NOMO-1 (cell line): ENCODE results near the gene FAM177A1.
"Not testable (repeated sequence)": the region's sequence is repeated elsewhere in the genome, so short reads cannot be mapped to it uniquely, and the experiment has no call there.

Source experiments
- DNase-seq, 2 experiments: peaks; one replicate each; lab custom pipeline; 2025; ENCODE audit not compliant: unreplicated experiment in 2 of 2; lab: John Stamatoyannopoulos, UW

Gene FAM177A1, protein sequence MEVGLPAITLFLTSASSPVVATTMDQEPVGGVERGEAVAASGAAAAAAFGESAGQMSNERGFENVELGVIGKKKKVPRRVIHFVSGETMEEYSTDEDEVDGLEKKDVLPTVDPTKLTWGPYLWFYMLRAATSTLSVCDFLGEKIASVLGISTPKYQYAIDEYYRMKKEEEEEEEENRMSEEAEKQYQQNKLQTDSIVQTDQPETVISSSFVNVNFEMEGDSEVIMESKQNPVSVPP

DNA sequence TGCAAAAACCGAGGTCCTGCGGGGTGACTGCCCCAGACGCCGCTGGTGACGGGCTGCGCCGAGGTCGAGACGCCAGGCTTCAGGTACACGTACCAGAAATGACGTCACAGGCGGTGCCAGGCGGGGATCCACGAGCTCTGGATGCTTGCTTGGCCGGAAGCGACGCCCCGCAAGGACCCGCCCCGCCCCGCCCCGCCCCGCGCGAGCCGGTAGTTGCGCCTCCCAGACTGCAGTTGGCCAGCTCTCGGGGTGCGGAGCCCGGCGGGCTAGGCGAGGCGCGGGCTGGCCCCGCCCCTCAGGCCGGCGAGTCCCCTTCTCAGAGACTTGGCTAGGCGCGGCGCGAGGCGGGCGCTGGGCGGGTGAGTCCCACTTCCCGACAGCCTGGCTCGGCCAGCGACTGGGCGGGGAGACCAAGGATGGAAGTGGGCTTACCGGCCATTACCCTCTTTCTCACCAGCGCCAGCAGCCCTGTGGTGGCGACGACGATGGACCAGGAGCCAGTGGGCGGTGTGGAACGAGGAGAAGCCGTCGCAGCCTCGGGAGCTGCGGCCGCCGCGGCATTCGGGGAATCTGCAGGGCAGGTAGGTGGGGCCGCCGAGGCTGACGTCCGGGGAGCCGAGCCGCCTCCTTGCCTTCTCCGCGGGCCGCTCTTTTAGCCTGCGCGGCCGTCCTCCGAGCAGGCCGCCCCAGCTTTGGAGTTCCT lies at the start of gene FAM177A1:
Gene FAM177A1, plus strand, starts transcription at position 225 of the 703 bp plus-strand sequence. Its CDS starts 192 bp downstream, at position 417.
- peak; percentile 98 for DNase-seq

DNA sequence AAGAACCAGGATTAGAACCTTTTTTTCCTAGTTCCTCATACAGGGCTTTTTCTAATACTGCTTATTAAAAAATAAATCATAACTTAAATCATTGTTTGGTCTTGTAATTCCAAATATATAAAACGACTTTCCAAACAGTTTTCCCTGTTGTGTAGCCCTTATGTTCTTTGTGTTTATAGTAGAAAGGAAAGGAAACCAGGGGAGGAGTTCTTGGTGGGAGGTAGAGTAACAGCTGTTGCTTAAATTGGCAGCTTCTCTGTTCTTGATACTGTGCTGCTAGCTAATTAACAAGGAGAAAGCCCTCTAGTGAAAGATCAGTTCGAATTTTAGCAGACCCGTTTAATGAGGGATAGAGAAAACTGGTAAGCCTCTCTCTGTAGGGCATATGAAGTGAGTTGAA lies 48.3 kb upstream of the FAM177A1 start:
- DNase-seq: no peak

DNA sequence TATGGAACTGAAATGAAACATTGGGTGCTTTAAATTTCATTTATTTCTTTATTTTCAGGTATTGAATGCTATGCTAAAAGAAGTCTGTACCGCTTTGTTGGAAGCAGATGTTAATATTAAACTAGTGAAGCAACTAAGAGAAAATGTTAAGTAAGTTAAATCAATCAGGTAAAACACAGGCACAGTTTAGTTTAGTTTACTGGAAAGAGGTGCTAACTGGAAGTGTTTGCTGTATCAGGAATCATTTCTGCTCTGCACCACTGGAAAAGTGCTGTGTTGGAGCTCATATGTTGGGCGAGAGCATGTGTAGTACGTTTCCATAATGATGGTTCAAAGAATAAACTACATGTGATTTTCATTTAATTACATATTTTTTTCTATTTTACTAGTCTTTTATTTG lies 46.6 kb upstream of the FAM177A1 start:
- no peak for DNase-seq

DNA sequence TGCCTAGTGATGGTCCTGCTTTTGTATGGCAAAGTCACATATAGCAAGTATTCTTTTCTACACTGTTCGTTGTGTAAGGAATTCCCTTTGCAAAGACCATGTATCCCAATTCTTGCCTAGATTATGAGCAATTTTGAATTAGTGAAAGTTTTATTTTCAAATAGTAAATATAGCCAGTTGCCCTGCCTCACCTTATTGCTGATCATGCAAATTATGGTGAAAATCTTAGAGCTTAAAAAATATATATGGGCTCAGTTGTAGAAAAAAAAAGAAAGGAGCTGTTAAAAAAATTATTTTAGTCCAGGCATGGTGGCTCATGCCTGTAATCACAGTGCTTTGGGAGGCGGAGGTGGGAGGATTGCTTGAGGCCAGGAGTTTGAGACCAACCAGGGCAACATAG lies 44.5 kb upstream of the FAM177A1 start:
- DNase-seq: no peak

DNA sequence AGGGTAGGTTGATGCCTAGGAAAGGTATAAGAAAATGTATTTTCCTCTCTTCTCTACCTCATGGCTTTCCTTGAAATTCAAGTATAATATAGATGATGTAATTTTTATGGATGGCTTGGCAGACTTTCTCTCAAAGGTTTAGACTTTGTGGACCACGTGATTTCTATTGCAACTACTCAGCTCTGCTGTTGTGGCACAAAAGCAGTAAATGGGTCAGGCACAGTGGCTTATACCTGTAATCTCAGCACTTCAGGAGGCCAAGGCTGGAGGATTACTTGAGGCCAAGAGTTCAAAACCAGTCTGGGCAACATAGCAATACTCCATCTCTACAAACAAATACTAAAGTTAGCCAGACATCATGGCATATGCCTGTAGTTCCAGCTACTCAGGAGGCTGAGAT lies 41.2 kb upstream of the FAM177A1 start:
- DNase-seq: no peak

DNA sequence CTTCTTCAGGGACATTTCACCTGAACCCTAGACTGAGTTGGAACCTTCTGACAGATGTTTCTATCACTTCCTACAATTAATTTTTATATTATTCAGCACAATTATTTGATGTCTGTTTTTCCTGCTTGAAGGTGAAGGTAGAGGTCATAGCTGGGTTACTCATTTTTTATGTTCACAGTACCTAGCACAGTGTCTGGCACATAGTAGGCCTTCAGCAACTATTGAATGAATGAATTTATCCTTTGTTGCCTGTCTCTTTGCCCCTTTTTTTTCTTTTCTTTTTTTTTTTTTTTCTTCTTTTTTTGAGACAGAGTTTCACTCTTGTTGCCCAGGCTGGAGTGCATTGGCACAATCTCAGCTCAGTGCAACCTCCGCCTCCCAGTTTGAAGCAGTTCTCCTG lies 29.5 kb upstream of the FAM177A1 start:
- no peak for DNase-seq

DNA sequence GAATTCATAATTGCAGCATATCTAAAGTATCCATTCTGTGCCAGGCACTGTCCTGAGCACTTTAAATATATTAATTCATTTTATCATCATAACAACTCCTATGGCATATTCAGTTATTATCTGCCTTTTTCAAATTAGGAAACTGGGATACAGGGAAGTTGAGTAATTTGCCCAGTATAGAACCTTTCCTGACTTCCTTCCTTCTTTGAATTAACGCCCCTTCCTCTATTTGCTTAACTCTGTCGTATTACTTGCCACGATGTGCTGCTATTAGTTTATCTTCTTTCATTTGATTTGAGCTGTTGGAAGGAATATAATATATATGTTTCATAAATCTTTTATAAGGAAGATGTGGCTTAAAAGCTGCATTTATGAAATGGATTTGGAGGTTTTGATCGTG lies 25.4 kb upstream of the FAM177A1 start:
- DNase-seq: no peak

DNA sequence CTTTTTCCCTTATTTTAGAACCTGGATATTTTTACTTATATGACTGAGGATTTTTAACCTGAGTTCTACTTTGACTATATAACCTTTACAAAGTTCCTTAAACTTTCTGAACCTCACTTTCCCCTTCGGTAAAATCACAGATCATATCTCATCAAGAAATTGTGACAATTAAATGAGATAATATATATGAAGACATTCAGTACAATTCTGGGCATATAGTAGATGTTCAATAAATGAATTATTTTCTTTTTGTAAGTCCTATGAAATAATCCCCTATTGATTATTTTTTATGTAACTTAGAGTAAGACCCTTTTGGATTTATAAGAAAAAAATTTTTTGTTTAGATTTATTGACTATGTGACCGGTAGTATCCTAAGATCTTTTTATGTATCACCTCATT lies 17.6 kb upstream of the FAM177A1 start:
- no peak for DNase-seq

DNA sequence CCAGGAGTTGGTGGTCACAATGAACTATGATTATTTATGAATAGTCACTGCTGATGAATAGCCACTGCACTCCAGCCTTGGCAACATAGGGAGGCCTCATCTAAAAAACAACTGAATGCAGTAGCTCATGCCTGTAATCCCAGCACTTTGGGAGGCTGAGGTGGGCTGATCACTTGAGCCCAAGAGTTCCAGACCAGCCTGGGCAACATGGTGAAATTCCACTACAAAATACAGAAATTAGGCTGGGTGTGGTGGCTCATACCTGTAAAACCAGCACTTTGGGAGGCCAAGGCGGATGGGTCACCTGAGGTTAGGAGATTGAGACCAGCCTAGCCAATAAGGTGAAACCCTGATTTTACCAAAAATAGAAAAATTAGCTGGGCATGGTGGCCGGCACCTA lies 13.5 kb upstream of the FAM177A1 start:
- DNase-seq: no peak

DNA sequence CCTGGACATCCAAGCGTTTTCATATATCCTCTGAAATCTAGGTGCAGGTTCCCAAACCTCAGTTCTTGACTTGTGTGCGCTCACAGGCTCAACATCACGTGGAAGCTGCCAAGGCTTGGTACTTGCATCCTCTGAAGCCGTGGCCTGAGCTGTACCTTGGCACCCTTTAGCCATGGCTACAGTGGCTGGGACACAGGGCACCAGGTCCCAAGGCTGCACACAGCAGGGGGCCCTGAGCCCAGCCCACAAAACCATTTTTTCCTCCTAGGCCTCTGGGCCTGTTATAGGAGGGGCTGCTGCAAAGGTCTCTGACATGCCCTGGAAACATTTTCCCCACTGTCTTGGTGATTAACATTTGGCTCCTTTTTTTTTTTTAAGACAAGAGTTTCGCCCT lies 11.6 kb upstream of the FAM177A1 start:
- DNase-seq: no peak

DNA sequence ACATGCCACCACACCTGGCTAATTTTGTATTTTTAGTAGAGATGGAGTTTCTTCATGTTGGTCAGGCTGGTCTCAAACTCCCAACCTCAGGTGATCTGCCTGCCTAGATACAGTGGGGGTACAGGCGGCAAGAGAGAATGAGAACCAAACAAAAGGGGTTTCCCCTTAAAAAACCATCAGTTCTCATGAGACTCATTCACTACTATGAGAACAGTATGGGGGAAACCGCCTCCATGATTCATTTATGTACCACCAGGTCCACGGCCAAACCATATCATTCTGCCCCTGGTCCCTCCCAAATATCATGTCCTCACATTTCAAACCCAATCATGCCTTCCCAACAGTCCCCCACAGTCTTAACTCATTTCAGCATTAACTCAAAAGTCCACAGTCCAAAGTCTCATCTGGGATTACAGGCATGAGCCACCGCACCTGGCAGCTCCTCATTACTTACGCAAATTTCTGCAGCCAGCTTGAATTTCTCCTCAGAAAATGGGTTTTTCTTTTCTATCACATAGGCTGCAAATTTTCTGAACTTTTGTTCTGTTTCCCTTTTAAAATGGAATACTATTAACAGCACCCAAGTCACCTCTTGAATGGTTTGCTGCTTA lies 11.0 kb upstream of the FAM177A1 start:
- DNase-seq: not testable (repeated sequence)

DNA sequence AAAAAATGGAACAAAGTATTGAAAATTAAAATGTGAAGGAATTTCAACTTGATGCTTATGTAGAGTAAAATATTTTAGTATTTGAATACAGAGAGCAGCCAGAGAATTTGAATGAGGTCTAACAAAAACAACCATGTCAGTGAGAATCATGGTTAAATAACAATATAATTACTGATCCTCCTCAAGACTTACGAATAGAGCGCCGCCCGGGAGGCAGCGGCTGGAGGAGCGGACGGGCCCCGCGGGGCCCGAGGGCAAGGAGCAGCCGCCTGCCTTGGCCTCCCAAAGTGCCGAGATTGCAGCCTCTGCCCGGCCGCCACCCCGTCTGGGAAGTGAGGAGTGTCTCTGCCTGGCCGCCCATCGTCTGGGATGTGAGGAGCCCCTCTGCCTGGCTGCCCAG lies 7.8 kb upstream of the FAM177A1 start:
- DNase-seq: not testable (repeated sequence)

DNA sequence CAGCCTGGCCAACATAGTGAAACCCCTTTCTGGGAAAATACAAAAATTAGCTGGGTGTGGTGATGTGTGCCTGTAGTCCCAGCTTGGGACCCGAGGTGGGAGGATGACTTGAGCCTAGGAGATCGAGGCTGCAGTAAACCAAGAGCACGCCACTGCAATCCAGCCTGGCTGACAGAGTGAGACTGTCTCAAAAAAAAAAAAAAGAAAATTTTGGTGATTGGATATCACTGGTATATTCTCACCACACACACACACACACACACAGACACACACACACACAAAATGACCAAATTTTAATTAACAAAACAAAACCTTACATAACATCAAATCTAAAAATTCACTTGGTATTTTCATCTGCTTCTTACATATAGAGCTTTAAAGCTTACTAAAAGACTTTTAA lies 3.4 kb upstream of the FAM177A1 start:
- DNase-seq: no peak

DNA sequence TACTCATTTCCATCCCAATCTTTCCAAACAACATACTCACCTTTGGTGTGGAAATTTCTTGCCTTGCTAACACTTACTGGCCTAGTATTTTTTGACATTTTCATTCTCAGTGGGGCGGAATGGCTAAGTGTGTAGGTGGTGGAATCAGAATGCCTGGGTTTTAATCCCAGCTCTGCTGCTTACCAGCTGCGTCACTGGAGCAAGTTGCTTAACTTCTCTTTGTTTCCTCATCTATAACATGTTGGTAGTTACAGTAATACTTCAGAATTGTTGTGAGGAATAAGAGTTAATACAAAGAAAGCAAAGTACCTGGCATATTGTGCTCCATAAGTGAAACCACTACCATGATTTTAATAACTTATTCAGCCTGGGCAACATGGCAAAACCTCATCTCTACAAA lies 3.0 kb upstream of the FAM177A1 start:
- no peak for DNase-seq

DNA sequence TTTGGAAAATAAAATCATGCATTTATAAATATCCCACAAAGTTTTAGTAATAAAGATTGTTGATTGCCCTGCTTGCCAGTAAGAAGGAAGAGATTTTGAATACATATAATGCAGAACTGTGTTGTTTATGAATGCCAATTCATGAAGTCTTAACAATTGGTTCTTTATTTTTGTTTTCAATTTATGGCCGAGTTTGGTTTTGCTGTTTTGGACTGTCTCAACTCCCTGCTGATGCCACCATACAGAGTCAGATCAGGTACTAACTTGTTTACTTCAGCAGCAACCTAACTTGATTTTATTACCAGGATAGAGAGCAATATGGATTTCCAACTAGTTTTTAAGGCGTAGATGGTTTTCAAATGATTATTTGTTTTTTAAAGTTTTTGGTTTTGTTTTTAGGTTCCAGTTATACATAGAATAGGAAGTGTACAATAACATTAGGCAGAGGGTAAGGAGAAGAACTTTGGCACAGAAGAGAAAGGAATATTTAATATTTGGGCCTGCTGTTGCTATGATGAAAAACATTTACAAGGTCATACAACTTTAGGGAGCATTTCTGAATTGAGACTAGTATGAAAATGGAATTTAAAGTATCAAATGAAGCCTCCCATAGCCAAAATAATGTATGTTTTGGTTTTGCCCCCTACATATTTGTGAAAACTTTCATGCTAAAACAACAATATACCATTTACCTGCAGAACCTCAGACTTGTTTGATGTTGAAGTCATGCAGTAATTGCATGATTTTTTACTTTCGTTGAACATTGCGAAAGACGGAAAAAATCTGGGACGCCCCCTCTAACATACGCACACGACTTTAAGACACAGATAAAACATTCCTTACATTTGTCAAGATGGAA lies 904 bp upstream of the FAM177A1 start:
- DNase-seq: peak; percentile 46 to 47

DNA sequence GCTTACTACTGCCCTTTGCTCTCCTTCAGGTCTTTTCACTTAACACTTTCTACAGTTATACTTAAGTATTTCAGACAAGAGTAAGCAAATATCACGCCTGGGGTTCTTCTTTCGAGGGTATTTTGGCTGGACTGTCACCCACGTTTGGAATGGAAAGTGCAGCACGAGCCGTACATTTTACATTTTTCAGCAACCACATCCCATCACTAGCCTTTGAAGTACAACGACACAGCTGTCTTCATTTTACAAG lies 349 bp upstream of the FAM177A1 start:
- DNase-seq: no peak

DNA sequence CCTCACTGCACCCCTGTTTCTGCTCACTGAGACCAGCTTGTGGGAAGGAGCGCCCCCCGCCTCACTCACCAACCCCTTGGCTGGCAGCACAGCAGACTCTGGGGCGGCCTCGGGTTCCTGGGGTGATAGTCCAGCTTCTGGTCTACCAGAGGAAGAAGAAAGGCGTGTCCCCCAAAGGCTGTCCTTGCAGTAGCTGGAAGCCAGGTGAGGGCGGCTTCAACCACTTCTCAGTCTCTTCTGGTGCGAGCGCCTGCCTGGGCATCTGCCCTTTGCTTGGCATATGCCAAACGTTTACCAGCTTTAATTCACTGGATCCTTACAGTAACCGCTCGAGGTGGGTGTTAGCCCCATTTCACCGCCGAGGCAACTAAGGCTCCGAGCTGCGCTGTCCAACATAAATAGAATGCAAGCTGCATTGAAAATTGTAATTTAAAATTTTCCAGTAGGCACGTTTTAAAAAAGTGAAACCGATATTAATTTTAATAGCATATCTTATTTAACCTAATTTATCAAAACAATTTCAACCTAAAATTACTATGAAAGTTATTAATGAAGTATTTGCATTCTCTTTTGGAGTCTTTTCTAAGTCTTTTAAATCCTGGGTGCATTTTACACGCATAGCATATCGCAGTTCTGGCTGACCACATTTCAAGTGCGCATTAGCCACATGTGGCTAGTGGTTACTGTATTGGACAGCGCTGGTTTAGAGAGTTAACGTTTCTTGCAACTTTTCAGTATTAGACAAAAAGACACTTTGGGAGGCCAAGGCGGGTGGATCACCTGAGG lies 872 bp downstream of the FAM177A1 start:
- peak; percentile 24 to 50 for DNase-seq

DNA sequence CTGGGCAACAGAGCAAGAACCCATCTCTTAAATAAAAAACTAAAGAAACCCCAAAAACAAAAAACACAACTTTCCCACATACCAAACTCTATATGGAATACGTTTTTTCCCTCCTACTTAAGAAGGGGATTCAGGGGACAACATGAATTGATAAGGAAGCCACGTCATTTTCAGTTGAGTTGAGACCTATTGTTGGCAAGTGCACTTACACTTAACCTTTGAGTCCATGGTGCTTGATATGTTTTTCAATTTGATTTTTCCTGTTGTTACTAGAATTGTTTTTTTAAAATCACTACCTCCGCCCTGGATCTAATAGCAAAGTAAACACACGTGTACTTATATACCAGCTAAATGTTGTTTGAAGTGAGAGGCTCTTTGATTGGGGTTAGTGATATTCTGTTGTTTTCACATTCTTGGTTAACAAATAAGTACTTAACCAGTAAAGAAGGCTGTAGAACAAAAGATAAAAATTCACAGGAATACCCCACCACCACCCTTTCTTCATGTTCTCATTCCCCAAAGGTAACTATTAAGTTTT lies 2.0 kb downstream of the FAM177A1 start:
- DNase-seq: no peak

DNA sequence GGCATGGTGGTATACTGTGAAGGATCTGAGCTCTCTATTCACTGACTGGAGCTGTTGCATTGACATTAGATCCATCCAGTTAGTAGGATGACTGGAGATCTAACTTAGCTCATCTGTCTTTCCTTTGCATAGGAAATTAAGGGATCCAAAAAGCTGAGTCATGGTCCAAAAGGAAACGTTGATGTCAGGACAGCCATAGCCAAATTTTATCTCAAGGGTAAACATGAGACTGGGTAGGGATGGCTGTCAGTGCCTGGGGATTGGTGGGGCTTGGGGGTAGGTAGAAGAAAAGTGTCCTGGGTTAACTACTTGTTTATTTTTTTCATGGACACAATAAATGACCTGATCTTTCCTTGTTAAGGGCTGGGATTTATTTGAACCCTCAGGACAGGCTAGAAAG lies 4.6 kb downstream of the FAM177A1 start:
- DNase-seq: no peak

DNA sequence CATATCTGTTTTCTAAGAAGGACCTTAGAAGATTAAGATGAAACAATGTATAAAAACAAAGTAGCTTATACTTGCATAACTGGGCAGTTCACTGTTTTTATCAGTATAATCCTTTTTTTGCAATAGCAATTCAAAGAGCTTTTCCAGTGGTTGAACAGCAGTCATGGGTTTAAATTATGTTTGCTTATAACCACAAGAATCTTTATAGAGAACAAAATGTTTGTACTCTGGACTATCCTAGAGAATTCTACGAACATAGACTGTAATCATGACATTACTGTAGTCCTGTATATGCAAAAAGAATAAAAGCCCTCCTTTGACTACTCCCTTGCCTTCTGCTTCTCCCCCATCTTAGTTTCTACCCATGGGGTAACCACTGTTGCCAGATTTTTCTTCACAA lies 5.7 kb downstream of the FAM177A1 start:
- no peak for DNase-seq

DNA sequence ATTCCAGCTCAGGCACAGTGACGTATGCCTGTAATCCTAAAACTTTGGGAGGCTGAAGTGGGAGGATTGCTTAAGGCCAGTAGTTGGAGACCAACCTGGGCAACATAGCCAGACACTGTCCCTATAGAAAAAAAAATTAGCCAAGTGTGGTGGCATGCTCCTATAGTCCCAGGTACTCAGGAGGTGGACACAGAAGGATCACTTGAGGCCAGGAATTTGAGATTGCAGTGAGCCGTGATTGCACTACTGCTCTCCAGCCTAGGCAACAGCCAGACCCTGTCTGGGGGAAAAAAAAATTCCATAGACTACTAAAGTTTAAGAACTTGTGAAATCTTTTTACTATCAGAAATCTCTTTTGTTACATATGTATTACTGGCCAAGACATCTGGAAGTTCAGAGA lies 6.6 kb downstream of the FAM177A1 start:
- no peak for DNase-seq
